Activated CD4-positive, alpha-beta T cell treated with anti-CD3 and anti-CD28 coated beads, Interleukin-2, Interleukin-4, amounts not matched to agents 100 ng/mL and 50 ng/mL, durations not matched to agents 16 hours and 8 hours (primary cell): ENCODE measurements around the gene UBA52.
"Not testable (repeated sequence)": the region's sequence is repeated elsewhere in the genome, so short reads cannot be mapped to it uniquely, and the experiment has no call there.

Source experiments
- DNase-seq: peaks from one replicate; pipeline ENCODE4 v3.0.0-alpha.2; 2020; ENCODE audit warnings: low spot score

The UBA52 gene

GRCh38 chr19:18593367-18594095 is 21.9 kb downstream of the UBA52 start:
- DNase-seq = no peak

GRCh38 chr19:18594096-18594823 is 22.6 kb downstream of the UBA52 start:
- peak; percentile 62 for DNase-seq

- DNase-seq = no peak
Observed at GRCh38 chr19:18594824-18595373, 23.2 kb downstream of the UBA52 start.

- no peak for DNase-seq
Observed at GRCh38 chr19:18595475-18595874, 23.8 kb downstream of the UBA52 start.

- DNase-seq = no peak
Observed at GRCh38 chr19:18596752-18597157, 25.1 kb downstream of the UBA52 start.

GRCh38 chr19:18597809-18598660 is 26.4 kb downstream of the UBA52 start:
- no peak for DNase-seq

GRCh38 chr19:18599485-18599884 is 27.8 kb downstream of the UBA52 start:
- DNase-seq = no peak

GRCh38 chr19:18600692-18601397 is 29.2 kb downstream of the UBA52 start:
- DNase-seq = not testable (repeated sequence)

GRCh38 chr19:18601875-18602274 is 30.2 kb downstream of the UBA52 start:
- no peak for DNase-seq

GRCh38 chr19:18603255-18603957 is 31.7 kb downstream of the UBA52 start:
- DNase-seq = no peak

- no peak for DNase-seq
Observed at GRCh38 chr19:18603958-18604819, 32.5 kb downstream of the UBA52 start.

- no peak for DNase-seq
Observed at GRCh38 chr19:18604820-18605159, 33.1 kb downstream of the UBA52 start.

- no peak for DNase-seq
Observed at GRCh38 chr19:18605196-18605545, 33.5 kb downstream of the UBA52 start.

- DNase-seq = no peak
Observed at GRCh38 chr19:18605546-18606280, 34.1 kb downstream of the UBA52 start.

- DNase-seq = no peak
Observed at GRCh38 chr19:18606281-18607225, 34.9 kb downstream of the UBA52 start, which contains the start of gene CRLF1. CRLF1 (minus strand) TSS chr19:18606799; CDS start chr19:18606656, 143 bp downstream.

- DNase-seq = no peak
Observed at GRCh38 chr19:18607226-18608101, 35.8 kb downstream of the UBA52 start.

GRCh38 chr19:18608102-18608804 is 36.6 kb downstream of the UBA52 start:
- no peak for DNase-seq
